K562 (cell line): ENCODE data around the gene ZNF407. TPM values are rescaled to one million over a fixed set of nuclear protein-coding genes. Genes with fewer than 3 reads are reported as not detected.

Experiments used
- ATAC-seq: fragments of 200-7000 bp; cut with Tn5 transposase; 3 replicates; pipeline ENCODE4 v1.9.1; 2020; ENCODE audit warnings: moderate library complexity
- BruUV-seq: library from RNA; stranded (reverse); fragments of 400-500 nt; replicated peaks from 2 replicates; lab custom pipeline; 2021; lab: Mats Ljungman, UMichigan
- CTCF ChIA-PET: fragments of 300-600 bp; formaldehyde crosslinking; extraction: SDS; loops from one replicate; lab custom pipeline; 2021; ENCODE audit warnings: low intra/inter-chr PET ratio; lab: Yijun Ruan, JAX
- POLR2A ChIA-PET: fragments of 300-600, 350-650 bp; sonication (Branson Sonifier 250); formaldehyde crosslinking; extraction: SDS; loops from one replicate; lab custom pipeline; 2021; ENCODE audit warnings: antibody characterized with exemption, inconsistent platforms; lab: Yijun Ruan, JAX
- DNase-seq, 4 experiments: peaks; one replicate each; pipeline versions ENCODE4 v3.0.0 to v3.0.0-alpha.2; 2011 to 2018; ENCODE audit warnings: low spot score in 3 of 4, mixed read lengths in 3 of 4; ENCODE audit errors: extremely low read depth in 1 of 4
- FAIRE-seq: peaks from 2 replicates; lab custom pipeline; 2011; peaks lifted over from hg19 to GRCh38; lab: Jason Lieb, UNC
- H2AFZ ChIP-seq: 2 replicates; pipeline ENCODE4 v1.6.0; 2011; ENCODE audit warnings: low read depth, low read length, control low read depth, inconsistent platforms
- H3K27ac ChIP-seq: fragments of 200-600 bp; 3 replicates; pipeline ENCODE4 v1.8.0; 2011; ENCODE audit warnings: low read depth, mild to moderate bottlenecking, control low read depth, inconsistent platforms, low read length, moderate library complexity, mixed read lengths; ENCODE audit errors: extremely low read depth
- H3K27me3 ChIP-seq, 2 experiments: fragments of 300-600 bp in 1 of 2; 2 replicates in 1 of 2; 3 replicates in 1 of 2; pipeline versions ENCODE4 v1.6.0 to v1.8.0; 2011; ENCODE audit warnings: inconsistent platforms in 2 of 2, low read length in 2 of 2, mild to moderate bottlenecking in 1 of 2, mixed read lengths in 1 of 2, moderate library complexity in 1 of 2; ENCODE audit not compliant: control insufficient read depth in 2 of 2, insufficient read depth in 2 of 2
- H3K36me3 ChIP-seq: fragments of 300-600 bp; 3 replicates; pipeline ENCODE4 v1.8.0; 2011; ENCODE audit warnings: mild to moderate bottlenecking, low read length, inconsistent platforms; ENCODE audit not compliant: control insufficient read depth, insufficient read depth
- H3K4me1 ChIP-seq, 2 experiments: fragments of 200-600 bp in 1 of 2; replicated peaks in 1 of 2; 2 replicates in 1 of 2; 3 replicates in 1 of 2; pipeline versions ENCODE4 v1.5.1 to v1.8.0; 2011; ENCODE audit warnings: inconsistent platforms in 2 of 2, low read length in 2 of 2, mild to moderate bottlenecking in 1 of 2, mixed read lengths in 1 of 2, moderate library complexity in 1 of 2; ENCODE audit not compliant: control insufficient read depth in 2 of 2, insufficient read depth in 2 of 2
- H3K4me2 ChIP-seq: 2 replicates; pipeline ENCODE4 v1.6.1; 2011; ENCODE audit warnings: low read length, control low read depth, inconsistent platforms, mixed read lengths; ENCODE audit not compliant: insufficient read depth
- H3K4me3 ChIP-seq: fragments of 200-600 bp; sonication (generic), shearing (Covaris generic); 2 replicates; pipeline ENCODE4 v1.5.1; 2016; ENCODE audit warnings: control low read depth, inconsistent platforms
- H3K79me2 ChIP-seq: fragments of 200-600 bp; 3 replicates; pipeline ENCODE4 v1.8.0; 2011; ENCODE audit warnings: low read length, inconsistent platforms; ENCODE audit not compliant: control insufficient read depth, insufficient read depth
- H3K9ac ChIP-seq, 2 experiments: 2 replicates each; pipeline versions ENCODE4 v1.6.0 to v1.6.1; 2011; ENCODE audit warnings: low read depth in 2 of 2, low read length in 2 of 2, control low read depth in 1 of 2, inconsistent platforms in 1 of 2, mild to moderate bottlenecking in 1 of 2, mixed read lengths in 1 of 2; ENCODE audit not compliant: insufficient read depth in 1 of 2
- H3K9me1 ChIP-seq: one replicate; pipeline ENCODE4 v1.6.0; 2011; ENCODE audit warnings: inconsistent platforms, mild to moderate bottlenecking, low read length, moderate library complexity; ENCODE audit not compliant: control insufficient read depth, insufficient read depth
- H3K9me3 ChIP-seq: replicated peaks from 2 replicates; pipeline ENCODE4 v1.5.1; 2011; ENCODE audit warnings: low read depth, low read length, inconsistent platforms; ENCODE audit not compliant: control insufficient read depth, insufficient read depth
- H4K20me1 ChIP-seq: replicated peaks from 2 replicates; pipeline ENCODE4 v1.6.1; 2011; ENCODE audit warnings: low read length, inconsistent platforms, mixed read lengths; ENCODE audit not compliant: control insufficient read depth, insufficient read depth
- C11orf30 ChIP-seq: fragments of 450-650 bp; IDR thresholded peaks from 2 replicates; pipeline ENCODE4 v1.6.1; 2016; ENCODE audit warnings: low read depth, mild to moderate bottlenecking
- DMBX1 ChIP-seq: fragments of 250-450 bp; sonication (Bioruptor Pico); IDR thresholded peaks from 2 replicates; pipeline ENCODE4 v1.8.0; 2022; ENCODE audit warnings: inconsistent platforms, mild to moderate bottlenecking, moderate library complexity, borderline replicate concordance
- FOXA1 ChIP-seq: fragments of 450-650 bp; IDR thresholded peaks from 2 replicates; pipeline ENCODE4 v1.6.1; 2016; ENCODE audit warnings: mild to moderate bottlenecking, borderline replicate concordance
- GTF2E2 ChIP-seq: fragments of 200-800 bp; sonication (Bioruptor generic); IDR thresholded peaks from 2 replicates; pipeline ENCODE4 v1.6.1; 2016; ENCODE audit warnings: missing genetic modification characterization, missing compliant biosample characterization
- HNRNPLL ChIP-seq: fragments of 200-400 bp; formaldehyde crosslinking; IDR thresholded peaks from 2 replicates; pipeline ENCODE4 v1.6.1; 2017; ENCODE audit warnings: low read length, low read depth, mild to moderate bottlenecking; ENCODE audit not compliant: poor library complexity, severe bottlenecking
- KAT2B ChIP-seq: IDR thresholded peaks from one replicate; pipeline ENCODE4 v1.6.1; 2012; ENCODE audit warnings: low read depth, mild to moderate bottlenecking, control low read depth, inconsistent platforms, low read length, moderate library complexity
- NCOA2 ChIP-seq, 2 experiments: fragments of 450-650 bp; IDR thresholded peaks; 2 replicates each; pipeline ENCODE4 v1.6.1; 2018; ENCODE audit warnings: mild to moderate bottlenecking in 2 of 2, moderate library complexity in 1 of 2; ENCODE audit not compliant: partially characterized antibody in 2 of 2
- NFIC ChIP-seq: fragments of 450-650 bp; IDR thresholded peaks from 2 replicates; pipeline ENCODE4 v1.6.1; 2017; ENCODE audit warnings: mild to moderate bottlenecking, inconsistent platforms
- NRF1 ChIP-seq, 2 experiments: fragments of 450-650 bp; IDR thresholded peaks in 1 of 2; conservative IDR thresholded peaks in 1 of 2; 2 replicates each; pipeline ENCODE4 v1.6.1; 2014; ENCODE audit warnings: mild to moderate bottlenecking in 2 of 2
- SMAD2 ChIP-seq: fragments of 150-350 bp; IDR thresholded peaks from 2 replicates; pipeline ENCODE4 v1.6.1; 2014; ENCODE audit warnings: low read depth, mild to moderate bottlenecking, low read length
- YBX1 ChIP-seq: fragments of 450-650 bp; IDR thresholded peaks from 2 replicates; pipeline ENCODE4 v1.7.1; 2016; ENCODE audit warnings: mild to moderate bottlenecking
- ZFP36 ChIP-seq: fragments of 150-350 bp; IDR thresholded peaks from 2 replicates; pipeline ENCODE4 v1.6.1; 2018; ENCODE audit warnings: low read length, low read depth; ENCODE audit not compliant: partially characterized antibody
- ZNF212 ChIP-seq: fragments of 450-650 bp; formaldehyde crosslinking; IDR thresholded peaks from 2 replicates; pipeline ENCODE4 v1.4.0; 2020; ENCODE audit warnings: mild to moderate bottlenecking
- WGBS: fragments of 100-300 bp; shearing (Covaris generic); methylation state at CpG from one replicate; pipeline ENCODE4 v1.1.6; 2016; ENCODE audit warnings: low coverage, mixed read lengths; ENCODE audit not compliant: insufficient coverage; ENCODE audit errors: missing lambda C conversion rate; 5-methylcytosine and 5-hydroxymethylcytosine counted together
- in situ Hi-C: fragments of 300-500 bp; cut with MboI; formaldehyde crosslinking; loops from 4 replicates; pipeline ENCODE4 v1.15.0; 2018; ENCODE audit warnings: inconsistent platforms, mixed read lengths
- intact Hi-C: fragments of 100-400 bp; cut with micrococcal nuclease; formaldehyde crosslinking; loops from 2 replicates; pipeline ENCODE4 v1.14.2; 2022
- polyA plus RNA-seq, 8 experiments: library from polyadenylated mRNA; depleted of rRNA in 4 of 8; stranded (reverse) in 5 of 8; unstranded in 3 of 8; fragments of >200 nt; fragmentation: Nextera tagmentation in 2 of 8; fragmentation: Illumina TruSeq in 1 of 8; extraction: Ambion mirVana in 2 of 8; extraction: Trizol in 1 of 8; gene quantifications; 2 replicates each; pipeline versions ENCODE4 v1.2.1 to v1.2.3, GENCODE V29; 2011 to 2014; ENCODE audit warnings: inconsistent platforms in 1 of 8, missing spikeins in 1 of 8
- total RNA-seq, 7 experiments: library from RNA; depleted of rRNA in 6 of 7; stranded (reverse); fragments of >200 nt in 6 of 7; fragmentation: Illumina TruSeq in 2 of 7; extraction: Trizol in 2 of 7; gene quantifications; 2 replicates each; pipeline versions ENCODE4 v1.2.1 to v1.2.3, GENCODE V29; 2011 to 2021; ENCODE audit warnings: low replicate concordance in 1 of 7
- TF ChIP-seq, protein P1 (sequence below): fragments of 450-650 bp; IDR thresholded peaks from 2 replicates; pipeline ENCODE4 v1.6.1; 2016; ENCODE audit warnings: low read depth, mild to moderate bottlenecking, moderate library complexity

Gene ZNF407
- total and polyA plus RNA-seq, 9 of the 15 experiments (the other 6 are each of a cell fraction or from before 2014, with no cell fraction given) = 0.21 to 5.4 (median 2.3) TPM

DNA sequence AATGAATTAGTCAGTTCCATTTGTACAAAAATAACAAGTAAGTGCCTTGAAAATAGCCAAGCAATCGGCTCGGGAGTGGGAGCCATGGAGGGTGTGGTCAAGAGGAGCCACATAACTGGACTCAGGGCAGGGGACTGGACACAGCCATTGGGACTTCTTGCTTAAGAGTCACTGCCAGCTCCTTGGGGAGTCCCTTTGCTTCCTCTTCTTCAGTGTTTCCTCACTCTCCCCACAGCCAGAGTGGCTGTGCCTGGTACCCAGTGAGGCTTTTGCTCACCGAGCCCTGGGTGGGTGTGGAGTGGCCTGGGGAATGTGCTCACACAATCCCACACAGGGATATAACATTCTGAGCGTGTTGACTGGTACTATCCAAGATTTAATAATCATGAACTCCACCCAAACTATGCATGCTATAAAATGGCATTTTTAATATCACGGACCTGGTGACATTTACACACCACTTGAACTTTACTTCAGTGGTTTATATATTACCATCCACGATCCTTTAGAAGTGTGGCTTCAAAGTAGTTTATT, 516.6 kb downstream of the ZNF407 start:
- no peak for TF ChIP-seq NRF1 (conservative IDR thresholded peaks at IDR 0.05 in 1 of 2, IDR thresholded peaks at IDR 0.05 in 1 of 2)
- TF ChIP-seq DMBX1 (CRISPR knock-in tag) = no peak
- TF ChIP-seq SMAD2 = no peak
- TF ChIP-seq, protein P1, sequence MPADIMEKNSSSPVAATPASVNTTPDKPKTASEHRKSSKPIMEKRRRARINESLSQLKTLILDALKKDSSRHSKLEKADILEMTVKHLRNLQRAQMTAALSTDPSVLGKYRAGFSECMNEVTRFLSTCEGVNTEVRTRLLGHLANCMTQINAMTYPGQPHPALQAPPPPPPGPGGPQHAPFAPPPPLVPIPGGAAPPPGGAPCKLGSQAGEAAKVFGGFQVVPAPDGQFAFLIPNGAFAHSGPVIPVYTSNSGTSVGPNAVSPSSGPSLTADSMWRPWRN = no peak
- no peak for TF ChIP-seq GTF2E2 (tag)
- TF ChIP-seq ZFP36 = no peak
- TF ChIP-seq ZNF212 (CRISPR knock-in tag) = no peak
- no peak for TF ChIP-seq HNRNPLL
- no peak for TF ChIP-seq C11orf30
- TF ChIP-seq NFIC = no peak
- no peak for TF ChIP-seq YBX1
- no peak for TF ChIP-seq FOXA1
- no peak for TF ChIP-seq KAT2B
- TF ChIP-seq NCOA2 (IDR thresholded peaks at IDR 0.05; ENCODE audit: partially characterized antibody in 2 of 2) = no peak
- Histone ChIP-seq H3K79me2 (no peaks in the 10 kb centered on the region), H4K20me1 (no peaks in the 10 kb centered on the region), H3K36me3 (no peaks in the 10 kb centered on the region), H3K9me1 (no peaks in the 10 kb centered on the region), H2AFZ (no peak overlapping the region), H3K27ac (no peak overlapping the region), H3K4me2 (no peak overlapping the region), H3K27me3 (peaks cover 1 to 25% of the 10 kb centered on the region in 2 experiments; a peak in 2 of 5 replicates), H3K9ac (no peak overlapping the region), H3K4me3 (no peak overlapping the region), H3K4me1 (no peaks in the 10 kb centered on the region), H3K9me3 (no peaks in the 10 kb centered on the region)
- ChIA-PET POLR2A (no interaction called here), CTCF (no interaction called here)
- no peak for FAIRE-seq
- no TSS peak for BruUV-seq
- ATAC-seq = no peak
- WGBS = 3% methylated on average over 4 of the region's 6 CpGs
- in situ Hi-C loops (no loop called here), intact Hi-C loops (no loop called here)
- DNase-seq = no peak

Other genes with a start within 250 kb of the ZNF407 start
- gene DIPK1C, start 140.6 kb upstream of the ZNF407 start, total RNA-seq (2014; rRNA removed) = 0.05 and 0.08 TPM in 2 replicates
- gene DIPK1C, start 140.6 kb upstream of the ZNF407 start, total RNA-seq (2014; rRNA removed; fragmentation: Illumina TruSeq; extraction: Trizol) = 0.15 and 0.16 TPM in 2 replicates
- gene DIPK1C, start 140.6 kb upstream of the ZNF407 start, total RNA-seq (2015; rRNA removed; fragmentation: Illumina TruSeq; extraction: Trizol) = 0.04 TPM in 2 replicates
- gene DIPK1C, start 140.6 kb upstream of the ZNF407 start, total RNA-seq (2021) = 0.07 and 0.16 TPM in 2 replicates
- 0.15 and 1.2 TPM in 2 replicates for gene DIPK1C, start 140.6 kb upstream of the ZNF407 start, polyA plus RNA-seq (2011; rRNA removed)
- 0.10 and 0.15 TPM in 2 replicates for gene DIPK1C, start 140.6 kb upstream of the ZNF407 start, polyA plus RNA-seq (2014; fragmentation: Illumina TruSeq; extraction: Trizol)
- gene DIPK1C, start 140.6 kb upstream of the ZNF407 start, polyA plus RNA-seq (2014; fragmentation: Nextera tagmentation; extraction: Ambion mirVana) = not detected
- gene DIPK1C, start 140.6 kb upstream of the ZNF407 start, polyA plus RNA-seq (2014; rRNA removed) = 0.16 and 0.32 TPM in 2 replicates
- 62.8 and 79.1 TPM in 2 replicates for gene CNDP2, start 101.5 kb upstream of the ZNF407 start, total RNA-seq (2014; rRNA removed)
- 38.9 and 39.5 TPM in 2 replicates for gene CNDP2, start 101.5 kb upstream of the ZNF407 start, total RNA-seq (2014; rRNA removed; fragmentation: Illumina TruSeq; extraction: Trizol)
- 43.4 and 43.7 TPM in 2 replicates for gene CNDP2, start 101.5 kb upstream of the ZNF407 start, total RNA-seq (2015; rRNA removed; fragmentation: Illumina TruSeq; extraction: Trizol)
- gene CNDP2, start 101.5 kb upstream of the ZNF407 start, total RNA-seq (2021) = 96.3 and 102 TPM in 2 replicates
- gene CNDP2, start 101.5 kb upstream of the ZNF407 start, polyA plus RNA-seq (2011; rRNA removed) = 47.4 and 49.8 TPM in 2 replicates
- 104 and 128 TPM in 2 replicates for gene CNDP2, start 101.5 kb upstream of the ZNF407 start, polyA plus RNA-seq (2014; fragmentation: Illumina TruSeq; extraction: Trizol)
- 10 to 100 TPM; 34.1 to 53.8 TPM for gene CNDP2, start 101.5 kb upstream of the ZNF407 start, polyA plus RNA-seq (2014; fragmentation: Nextera tagmentation; extraction: Ambion mirVana)
- 73.6 and 83.6 TPM in 2 replicates for gene CNDP2, start 101.5 kb upstream of the ZNF407 start, polyA plus RNA-seq (2014; rRNA removed)
- not detected in 2 replicates for gene CNDP1, start 63.4 kb upstream of the ZNF407 start, total RNA-seq (2014; rRNA removed)
- gene CNDP1, start 63.4 kb upstream of the ZNF407 start, total RNA-seq (2014; rRNA removed; fragmentation: Illumina TruSeq; extraction: Trizol) = not detected in 2 replicates
- not detected in 2 replicates for gene CNDP1, start 63.4 kb upstream of the ZNF407 start, total RNA-seq (2015; rRNA removed; fragmentation: Illumina TruSeq; extraction: Trizol)
- gene CNDP1, start 63.4 kb upstream of the ZNF407 start, total RNA-seq (2021) = not detected in 2 replicates
- not detected in 2 replicates for gene CNDP1, start 63.4 kb upstream of the ZNF407 start, polyA plus RNA-seq (2011; rRNA removed)
- not detected in 2 replicates for gene CNDP1, start 63.4 kb upstream of the ZNF407 start, polyA plus RNA-seq (2014; fragmentation: Illumina TruSeq; extraction: Trizol)
- not detected for gene CNDP1, start 63.4 kb upstream of the ZNF407 start, polyA plus RNA-seq (2014; fragmentation: Nextera tagmentation; extraction: Ambion mirVana)
- not detected in 2 replicates for gene CNDP1, start 63.4 kb upstream of the ZNF407 start, polyA plus RNA-seq (2014; rRNA removed)